LNCaP clone FGC (cell line): ENCODE data around the gene DAB2.
"Not testable (repeated sequence)": the region's sequence is repeated elsewhere in the genome, so short reads cannot be mapped to it uniquely, and the experiment has no call there.

Experiments
- DNase-seq: peaks from one replicate; pipeline ENCODE4 v3.0.0-alpha.2; 2011; ENCODE audit warnings: low read depth
- H3K4me3 ChIP-seq: 2 replicates; pipeline ENCODE4 v1.5.1; 2011; ENCODE audit warnings: mild to moderate bottlenecking, low read depth, low read length, control low read depth
- CTCF ChIP-seq: IDR thresholded peaks from 2 replicates; pipeline ENCODE4 v1.5.1; 2012; ENCODE audit warnings: mild to moderate bottlenecking; ENCODE audit not compliant: control insufficient read depth, insufficient read depth; ENCODE audit errors: extremely low read depth

Gene DAB2

GRCh38 chr5:39352170-39352569, 72.6 kb downstream of the DAB2 start:
- no peak overlapping the region for H3K4me3 ChIP-seq
- no peak for TF ChIP-seq CTCF

GRCh38 chr5:39349484-39349883, 75.3 kb downstream of the DAB2 start:
- DNase-seq = no peak
- H3K4me3 ChIP-seq = no peak overlapping the region
- TF ChIP-seq CTCF = no peak

More at GRCh38 chr5:39352170-39352569, 72.6 kb downstream of the DAB2 start:
- DNase-seq = no peak

GRCh38 chr5:39342460-39342859, 82.3 kb downstream of the DAB2 start:
- no peak for TF ChIP-seq CTCF
- H3K4me3 ChIP-seq = no peak overlapping the region
- DNase-seq = no peak

- no peak for TF ChIP-seq CTCF
- no peak overlapping the region for H3K4me3 ChIP-seq
- no peak for DNase-seq
Measured at GRCh38 chr5:39341896-39342295, 82.9 kb downstream of the DAB2 start.

GRCh38 chr5:39340506-39340905, 84.3 kb downstream of the DAB2 start:
- H3K4me3 ChIP-seq = no peak overlapping the region
- TF ChIP-seq CTCF = no peak
- no peak for DNase-seq

GRCh38 chr5:39337252-39337915, 87.4 kb downstream of the DAB2 start:
- TF ChIP-seq CTCF = no peak
- DNase-seq = no peak
- H3K4me3 ChIP-seq = no peak overlapping the region

GRCh38 chr5:39334296-39334695, 90.5 kb downstream of the DAB2 start:
- not testable (repeated sequence) for DNase-seq, H3K4me3 ChIP-seq
